Pons (tissue), 1 donor: ENCODE results near the gene MZT1.
A peak's percentile ranks its signal among the peaks of the same experiment; 100 is the strongest.

ENCODE experiments used
- DNase-seq: peaks from one replicate; pipeline ENCODE4 v3.0.0-alpha.2; 2016; ENCODE audit warnings: low spot score

The MZT1 gene

GRCh38 chr13:72680353-72680752 lies 47.1 kb downstream of the MZT1 start:
- DNase-seq, result no peak

DNA sequence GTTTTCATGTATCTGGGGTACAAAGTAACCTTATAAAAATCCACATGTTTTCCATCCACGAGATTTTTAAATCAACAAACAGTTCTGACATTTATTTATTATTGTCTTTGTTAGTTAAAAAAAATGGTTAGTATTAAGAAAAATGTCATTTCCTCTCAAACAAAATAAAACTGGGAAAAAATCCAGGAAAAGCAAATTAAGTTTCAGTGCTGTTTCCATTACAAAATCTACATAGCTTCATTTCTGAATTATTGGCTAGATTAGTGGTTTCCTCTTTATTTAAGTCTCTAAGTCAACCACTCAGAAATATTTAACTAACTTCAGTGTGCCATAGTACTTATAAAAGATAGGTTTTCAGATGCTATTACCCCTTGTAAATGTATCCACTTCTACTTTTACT lies 49.1 kb downstream of the MZT1 start:
- no peak for DNase-seq

DNA sequence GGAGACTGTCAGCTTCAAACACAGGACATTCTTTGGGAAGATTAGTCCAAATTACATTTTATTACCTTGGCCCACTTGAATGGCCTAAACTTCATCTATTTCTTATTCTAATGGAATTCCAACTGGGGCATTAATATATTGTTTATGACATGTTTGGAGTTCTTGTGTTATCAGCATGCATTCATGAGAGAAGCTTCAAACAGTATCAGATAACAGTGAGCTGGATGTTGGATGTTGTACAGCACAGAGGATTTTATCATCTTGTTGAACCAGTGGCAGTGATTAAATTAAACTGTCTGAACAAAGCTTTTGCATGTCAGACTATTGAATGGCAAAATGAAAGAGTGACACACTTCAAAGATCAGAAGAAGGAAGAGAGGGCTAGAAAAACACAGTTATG lies 50.0 kb downstream of the MZT1 start:
- DNase-seq, result no peak

DNA sequence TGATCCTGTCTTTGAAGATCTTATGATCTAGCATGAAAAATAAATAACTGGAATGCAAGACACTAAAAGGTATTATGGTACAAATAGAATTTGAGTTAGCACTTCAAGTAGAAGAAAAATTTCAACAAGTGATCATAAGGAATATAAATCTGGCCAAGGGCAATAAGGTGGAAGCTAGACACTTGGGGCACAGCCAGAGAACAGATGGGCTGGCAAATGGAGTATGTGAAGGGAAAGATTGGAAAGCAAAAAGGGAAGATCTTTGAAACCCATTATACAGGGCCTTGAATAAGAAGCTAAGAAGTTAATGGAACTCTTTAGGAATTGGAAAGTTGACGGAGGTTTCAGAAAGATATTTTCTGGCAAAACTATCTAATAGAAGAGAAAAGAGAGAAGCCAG lies 61.0 kb downstream of the MZT1 start:
- DNase-seq, result peak; percentile 17

DNA sequence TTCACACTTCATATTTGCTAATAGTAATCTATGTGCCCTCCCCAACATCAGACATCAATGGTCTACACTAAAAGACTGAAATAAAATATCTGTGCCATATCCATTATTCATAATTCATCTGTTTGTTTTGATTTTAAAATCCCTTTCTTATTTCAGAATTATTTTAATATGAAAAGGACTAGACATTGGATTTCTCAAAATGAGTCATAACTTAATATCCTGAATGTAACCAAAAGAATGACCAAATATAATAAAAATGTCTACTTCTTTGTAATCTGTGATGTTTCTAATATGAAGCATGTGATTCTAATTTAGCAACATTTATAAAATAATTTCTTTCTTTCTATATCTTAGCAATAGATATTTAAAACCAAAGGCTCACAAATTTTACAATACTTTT lies 64.9 kb downstream of the MZT1 start:
- no peak for DNase-seq
